GM18861 (cell line): ENCODE results near the gene ANKRD16.
"Not testable (repeated sequence)": the region's sequence is repeated elsewhere in the genome, so short reads cannot be mapped to it uniquely, and the experiment has no call there.

Experiments used
- ATAC-seq: cut with Tn5 transposase; IDR thresholded peaks from one replicate; pipeline ENCODE4 v1.9.1; 2021; ENCODE audit not compliant: unreplicated experiment

Gene ANKRD16

DNA sequence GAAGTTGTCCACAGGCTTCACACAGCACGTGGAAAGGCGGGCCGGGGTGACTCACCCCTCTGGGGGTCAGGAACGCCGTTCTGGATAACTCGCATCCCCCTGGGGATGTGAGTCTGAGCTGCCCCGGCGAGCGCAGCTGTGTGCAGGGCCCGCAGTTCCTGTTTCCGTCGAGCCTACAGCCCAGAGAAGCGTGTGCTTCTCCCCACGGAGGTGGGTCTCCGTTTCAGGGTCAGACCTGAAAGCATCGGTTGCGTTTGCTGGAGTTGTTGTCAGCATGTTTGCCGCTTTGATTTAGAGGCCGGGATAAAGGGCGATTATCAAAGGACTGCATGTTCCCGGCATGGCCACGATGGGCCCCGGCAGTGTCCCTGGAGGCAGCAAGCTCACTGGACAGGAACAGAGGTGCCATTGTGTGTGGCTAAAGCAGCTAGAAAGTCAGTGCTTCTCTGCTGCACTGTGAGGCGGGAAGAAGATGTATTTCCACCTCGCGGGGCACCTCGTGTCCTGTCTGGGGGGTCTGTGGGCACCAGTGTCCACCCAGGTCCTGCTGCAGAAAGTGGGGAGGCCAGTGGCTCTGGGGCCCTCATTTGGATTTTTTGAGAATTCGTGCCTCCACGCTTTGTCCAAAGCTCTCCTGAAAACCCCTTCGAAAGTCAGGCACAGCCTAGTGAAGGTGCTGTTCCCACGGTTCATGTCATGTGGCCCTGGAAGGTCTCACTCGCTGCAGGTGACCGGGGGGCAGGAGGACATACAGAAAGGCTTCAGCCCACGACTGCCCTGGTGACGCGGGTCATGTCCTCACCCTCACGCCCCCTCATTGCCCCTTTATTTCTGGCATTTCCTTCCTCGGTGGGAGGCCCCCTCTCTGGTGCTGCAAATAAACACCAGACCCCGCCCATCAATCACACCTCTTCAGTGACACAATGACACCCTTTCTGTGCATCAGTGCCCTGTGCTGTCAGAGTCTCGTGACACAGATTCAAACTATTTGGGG lies 49.1 kb downstream of the ANKRD16 start:
- ATAC-seq: peak; percentile 82

DNA sequence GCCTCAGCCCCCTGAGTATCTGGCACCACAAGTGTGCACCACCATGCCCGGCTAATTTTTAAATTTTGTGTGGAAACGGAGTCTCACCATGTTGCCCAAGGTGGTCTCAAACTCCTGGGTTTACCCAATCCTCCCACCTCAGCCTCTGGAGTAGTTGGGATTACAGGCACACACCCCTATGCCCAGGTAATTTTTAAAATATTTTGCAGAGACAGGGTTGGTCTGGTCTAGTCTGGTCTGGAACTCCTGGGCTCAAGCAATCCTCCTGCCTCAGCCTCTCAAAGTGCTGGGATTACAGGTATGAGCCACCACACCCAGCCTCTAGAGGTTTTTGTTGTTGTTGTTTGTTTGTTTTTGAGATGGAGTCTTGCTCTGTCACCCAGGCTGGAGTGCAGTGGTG lies 53.5 kb downstream of the ANKRD16 start:
- ATAC-seq: not testable (repeated sequence)

DNA sequence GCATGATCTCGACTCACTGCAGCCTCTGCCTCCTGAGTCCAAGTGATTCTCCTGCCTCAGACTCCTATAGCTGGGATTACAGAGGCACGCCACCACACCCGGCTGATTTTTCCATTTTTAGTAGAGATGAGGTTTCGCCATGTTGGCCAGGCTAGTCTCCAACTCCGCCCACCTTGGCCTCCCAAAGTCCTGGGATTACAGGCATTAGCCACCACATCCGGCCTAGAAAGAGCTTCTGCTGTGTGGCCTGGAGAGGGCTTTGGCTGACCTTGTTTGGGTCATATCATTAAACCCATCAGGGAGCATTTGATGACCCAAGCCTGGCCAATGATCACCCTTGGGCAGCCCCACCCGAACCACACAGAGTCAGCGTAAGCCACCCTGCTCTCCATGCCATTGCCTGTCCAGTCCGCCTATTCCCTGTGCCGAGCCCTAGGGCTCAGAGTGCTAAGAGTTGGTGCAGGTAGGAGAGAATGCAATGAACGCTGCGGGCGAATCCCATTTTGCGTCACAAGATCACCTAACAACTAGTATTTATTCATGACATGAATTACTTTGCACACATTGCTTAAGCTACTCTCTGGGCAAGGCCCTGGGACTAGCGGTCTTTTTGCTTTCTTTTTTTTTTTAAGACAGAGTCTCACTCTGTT lies 54.1 kb downstream of the ANKRD16 start:
- ATAC-seq: no peak

DNA sequence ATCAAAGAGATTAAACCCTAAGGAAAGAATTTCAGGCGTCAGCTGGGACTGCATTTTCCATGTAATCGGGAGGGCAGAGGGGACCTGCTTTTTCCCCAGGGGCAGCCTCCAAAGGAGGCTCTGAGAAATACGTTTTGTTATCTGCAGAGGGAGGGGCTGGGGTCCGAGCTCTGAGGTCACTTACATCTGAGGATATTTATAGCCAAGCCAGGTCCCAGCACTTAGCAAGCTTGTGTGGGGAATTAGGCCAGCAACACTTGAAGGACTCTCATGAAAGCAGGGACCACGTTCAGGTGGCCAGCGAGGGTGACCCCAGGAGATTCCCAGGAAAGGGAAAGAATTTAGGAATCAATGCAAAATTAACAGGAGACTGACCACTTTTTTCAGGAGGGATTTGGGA lies 55.9 kb downstream of the ANKRD16 start:
- ATAC-seq: no peak

DNA sequence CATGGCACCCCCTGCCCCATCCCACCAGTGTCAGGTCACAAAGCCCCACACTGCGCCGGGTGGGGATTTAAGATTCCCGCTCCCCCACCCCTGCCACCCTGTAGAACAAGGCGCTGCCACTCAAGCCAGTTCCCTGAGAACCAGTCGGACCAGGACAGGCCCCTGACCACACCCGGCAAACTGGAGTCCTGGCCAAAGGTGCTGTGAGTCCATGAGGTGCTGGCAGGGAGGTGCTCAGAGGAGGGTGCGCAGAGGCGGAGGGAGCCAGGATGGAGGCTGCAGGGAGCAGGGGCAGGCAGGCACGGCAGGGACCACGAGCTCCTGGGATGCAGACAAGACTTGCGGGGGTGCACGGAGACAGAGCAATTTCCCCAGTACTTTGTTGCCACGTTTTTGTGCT lies 56.7 kb downstream of the ANKRD16 start:
- ATAC-seq: no peak

DNA sequence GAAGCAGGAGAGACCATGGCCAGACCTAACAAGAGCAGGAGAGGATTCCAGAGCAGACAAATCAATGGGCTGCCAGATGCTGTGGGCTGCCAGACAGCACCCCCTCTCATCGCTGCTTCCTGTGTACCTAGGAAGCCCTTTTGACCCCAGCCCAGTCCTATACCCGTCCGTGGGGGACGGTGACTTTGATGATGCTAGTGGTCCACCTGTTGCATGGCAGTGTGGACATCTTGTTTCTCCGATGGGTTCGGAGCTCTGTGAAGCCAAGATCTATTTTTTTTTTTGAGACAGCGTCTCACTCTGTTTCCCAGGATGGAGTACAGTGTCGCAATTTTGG lies 58.3 kb downstream of the ANKRD16 start:
- no peak for ATAC-seq

DNA sequence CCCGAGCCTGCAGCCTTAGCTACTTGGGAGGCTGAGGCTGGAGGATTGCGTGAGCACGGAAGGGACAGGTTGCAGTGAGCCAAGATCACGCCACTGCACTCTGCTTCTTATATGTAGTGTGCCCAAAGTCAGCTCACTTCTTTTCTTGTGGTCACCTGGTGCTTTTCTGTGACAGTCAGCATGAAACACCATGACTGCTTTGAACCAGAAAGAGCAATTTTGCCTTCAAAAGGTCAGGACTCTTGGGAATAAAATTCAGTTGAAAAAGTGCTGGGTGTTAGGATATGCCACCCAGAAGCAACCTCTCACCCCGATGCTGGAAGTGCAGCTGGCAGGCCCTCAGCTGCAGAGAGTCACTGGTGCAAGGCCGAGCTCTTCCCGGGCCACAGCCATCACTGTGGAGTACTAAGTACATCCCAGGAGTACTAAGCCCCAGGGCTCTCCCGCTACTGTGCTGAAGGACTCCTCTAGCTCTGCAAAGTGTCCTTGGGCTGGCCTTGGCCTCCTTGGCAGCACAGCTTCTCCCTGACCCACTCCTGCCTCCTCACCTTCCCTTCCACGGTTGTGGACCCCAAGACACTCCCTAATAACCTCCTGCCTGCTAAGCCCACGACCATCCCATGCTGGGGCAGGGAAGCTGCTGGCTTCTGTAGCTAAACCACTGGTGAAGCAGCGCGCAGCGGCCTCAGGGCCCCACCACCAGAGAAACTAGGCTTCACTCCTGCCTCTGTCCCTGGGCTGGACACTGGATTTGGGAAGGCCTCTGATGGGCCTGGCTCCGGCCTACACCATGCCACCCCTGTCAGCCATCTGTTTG lies 58.9 kb downstream of the ANKRD16 start:
- no peak for ATAC-seq

DNA sequence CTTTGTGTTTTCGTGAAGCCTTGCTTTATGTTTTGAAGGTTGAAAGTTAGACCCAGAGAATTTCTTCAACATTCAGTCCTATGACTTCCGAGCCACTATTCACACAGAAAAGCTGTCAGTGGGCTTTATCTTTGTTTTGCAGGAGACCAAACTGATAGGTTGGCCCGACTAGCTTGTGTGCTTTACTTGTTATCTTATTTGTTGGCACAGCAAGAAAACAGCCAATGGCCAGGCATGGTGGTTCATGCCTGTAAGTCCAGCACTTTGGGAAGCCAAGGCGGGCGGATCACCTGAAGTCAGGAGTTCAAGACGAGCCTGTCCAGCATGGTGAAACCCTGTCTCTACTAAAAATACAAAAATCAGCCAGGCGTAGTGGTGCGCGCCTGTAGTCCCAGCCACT lies 60.4 kb downstream of the ANKRD16 start:
- ATAC-seq: no peak

DNA sequence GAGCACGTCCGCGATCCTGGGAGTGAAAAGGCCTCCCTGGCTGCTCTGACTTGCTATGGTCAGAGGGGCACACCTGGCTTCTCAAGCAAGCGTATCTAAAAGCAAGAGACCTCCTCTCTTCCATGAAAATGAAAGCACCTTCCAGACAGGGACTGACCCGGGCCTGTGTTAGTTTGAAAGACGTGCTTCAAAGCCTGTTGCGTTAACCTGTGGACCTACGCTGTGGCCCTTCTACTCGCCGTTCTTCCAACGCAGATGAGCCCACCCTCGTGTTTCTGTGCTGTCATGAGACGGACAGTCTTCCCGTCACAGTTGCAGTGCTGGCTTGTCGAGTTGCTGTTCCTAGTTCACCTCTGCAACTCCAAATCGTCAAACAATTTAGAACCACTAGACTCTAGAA lies 61.0 kb downstream of the ANKRD16 start:
- ATAC-seq: no peak

DNA sequence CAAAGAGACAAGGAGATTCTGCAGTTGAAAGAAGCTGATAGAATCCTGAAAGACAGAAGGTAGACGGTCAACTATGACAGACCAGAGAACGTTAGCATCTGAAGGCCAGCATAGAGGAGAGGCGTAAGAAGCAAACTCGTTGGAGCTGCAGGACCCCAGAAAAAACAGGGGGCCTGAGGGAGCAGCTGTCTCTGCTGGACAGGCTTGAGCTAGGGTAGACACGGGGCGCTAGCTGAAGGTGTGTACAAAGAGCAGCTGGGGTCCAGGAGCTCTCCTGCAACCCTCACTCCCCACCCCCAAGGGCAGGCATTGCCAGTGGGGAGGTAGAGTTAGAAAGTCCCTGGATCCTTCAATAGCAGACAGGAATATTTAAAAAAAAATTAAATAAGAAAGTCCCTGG lies 61.9 kb downstream of the ANKRD16 start:
- ATAC-seq: no peak

DNA sequence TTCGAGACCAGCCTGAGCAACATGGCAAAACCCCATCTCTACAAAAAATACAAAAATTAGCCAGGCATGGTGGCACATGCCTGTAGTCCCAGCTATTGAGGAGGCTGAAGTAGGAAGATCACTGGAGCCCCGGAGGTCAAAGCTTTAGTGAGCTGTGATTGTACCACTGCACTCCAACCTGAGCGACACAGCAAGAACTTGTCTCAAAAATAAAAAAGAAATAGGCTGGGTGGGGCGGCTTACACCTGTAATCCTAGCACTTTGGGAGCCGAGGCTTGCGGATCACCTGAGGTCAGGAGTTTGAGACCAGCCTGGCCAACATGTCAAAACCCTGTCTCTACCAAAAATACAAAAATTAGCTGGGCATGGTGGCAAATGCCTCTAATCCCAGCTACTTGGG lies 63.2 kb downstream of the ANKRD16 start:
- not testable (repeated sequence) for ATAC-seq

DNA sequence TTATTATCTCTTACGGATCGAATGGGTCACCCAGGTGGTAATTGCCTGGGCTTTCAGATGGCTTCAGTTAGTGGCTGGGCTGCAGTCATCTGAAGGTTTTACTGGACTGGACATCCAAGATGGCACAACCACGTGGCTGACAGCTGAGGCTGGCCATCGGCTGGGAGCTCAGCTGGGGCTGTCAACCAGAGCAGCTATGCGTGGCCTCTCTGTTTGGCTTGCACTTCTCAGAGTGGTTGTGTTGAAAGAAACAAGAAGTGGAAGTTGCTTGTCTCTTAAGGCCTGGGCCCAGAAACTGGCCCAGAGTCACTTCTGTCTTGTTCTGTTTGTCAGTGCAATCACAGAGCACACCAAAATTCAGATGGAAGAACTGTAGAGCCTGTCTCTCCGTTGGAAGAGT lies 70.8 kb downstream of the ANKRD16 start:
- ATAC-seq: no peak

DNA sequence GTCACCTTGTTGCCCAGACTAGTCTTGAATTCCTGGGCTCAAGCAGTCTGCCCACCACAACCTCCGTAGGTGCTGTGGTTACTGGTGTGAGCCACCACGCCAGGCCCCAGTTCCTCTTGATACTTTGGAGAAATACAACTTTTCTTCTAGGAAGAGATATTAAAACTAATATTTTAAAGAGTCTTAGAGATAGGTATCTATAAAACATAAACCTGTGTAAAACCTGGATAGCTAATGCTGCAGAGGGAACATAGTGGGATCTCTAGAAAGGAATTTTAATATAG lies 71.7 kb downstream of the ANKRD16 start:
- ATAC-seq: no peak

DNA sequence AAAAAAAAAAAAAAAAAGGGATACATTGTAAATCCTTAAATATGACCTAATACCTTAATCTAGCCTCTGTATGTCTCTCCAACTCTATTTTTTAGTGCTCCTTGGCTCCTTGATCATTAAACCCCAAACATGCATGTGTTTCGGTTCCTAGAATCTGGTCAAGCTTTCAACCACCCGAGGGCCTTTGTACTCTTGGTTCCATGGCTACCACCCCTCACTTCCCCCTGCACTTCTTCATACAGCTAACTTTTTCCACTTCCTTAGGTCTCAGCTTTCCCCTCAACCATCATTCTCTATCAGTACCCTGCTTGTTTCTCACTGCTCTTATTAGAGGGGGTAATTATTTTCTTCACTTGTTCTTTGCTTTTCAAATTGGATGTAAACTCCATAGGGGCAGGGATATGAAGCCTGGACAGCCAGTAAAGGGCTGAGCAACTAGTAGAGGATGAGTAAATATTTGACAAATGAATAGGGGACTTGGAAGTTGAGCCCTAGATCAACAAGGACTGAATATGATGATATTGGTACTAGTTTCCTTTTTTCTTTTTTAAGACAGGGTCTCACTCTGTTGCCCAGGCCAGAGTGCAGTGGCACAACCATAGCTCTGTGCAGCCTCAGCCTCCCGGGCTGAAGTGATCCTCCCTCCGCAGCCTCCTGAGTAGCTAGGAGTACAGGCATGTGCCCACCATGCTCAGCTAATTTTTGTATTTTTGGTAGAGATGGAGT lies 72.2 kb downstream of the ANKRD16 start:
- no peak for ATAC-seq

DNA sequence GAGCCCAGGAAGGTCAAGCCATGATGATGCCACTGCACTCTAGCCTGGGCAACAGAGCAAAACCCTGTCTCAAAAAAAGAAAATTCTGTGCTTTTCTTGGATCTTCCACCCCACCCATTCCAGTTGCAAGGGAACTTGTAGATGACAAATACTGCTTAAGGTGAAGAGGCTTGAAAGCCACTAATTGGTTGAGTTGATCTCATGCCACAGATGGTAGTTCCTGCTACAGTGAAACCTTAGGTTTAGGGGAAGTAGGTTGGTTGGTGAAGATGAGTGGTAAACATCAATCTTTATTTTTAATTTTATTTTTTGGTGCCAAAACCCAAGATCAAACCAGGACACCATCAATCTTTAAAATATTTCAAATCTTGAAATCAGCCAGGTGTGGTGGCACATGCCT lies 73.5 kb downstream of the ANKRD16 start:
- peak; percentile 22 for ATAC-seq

DNA sequence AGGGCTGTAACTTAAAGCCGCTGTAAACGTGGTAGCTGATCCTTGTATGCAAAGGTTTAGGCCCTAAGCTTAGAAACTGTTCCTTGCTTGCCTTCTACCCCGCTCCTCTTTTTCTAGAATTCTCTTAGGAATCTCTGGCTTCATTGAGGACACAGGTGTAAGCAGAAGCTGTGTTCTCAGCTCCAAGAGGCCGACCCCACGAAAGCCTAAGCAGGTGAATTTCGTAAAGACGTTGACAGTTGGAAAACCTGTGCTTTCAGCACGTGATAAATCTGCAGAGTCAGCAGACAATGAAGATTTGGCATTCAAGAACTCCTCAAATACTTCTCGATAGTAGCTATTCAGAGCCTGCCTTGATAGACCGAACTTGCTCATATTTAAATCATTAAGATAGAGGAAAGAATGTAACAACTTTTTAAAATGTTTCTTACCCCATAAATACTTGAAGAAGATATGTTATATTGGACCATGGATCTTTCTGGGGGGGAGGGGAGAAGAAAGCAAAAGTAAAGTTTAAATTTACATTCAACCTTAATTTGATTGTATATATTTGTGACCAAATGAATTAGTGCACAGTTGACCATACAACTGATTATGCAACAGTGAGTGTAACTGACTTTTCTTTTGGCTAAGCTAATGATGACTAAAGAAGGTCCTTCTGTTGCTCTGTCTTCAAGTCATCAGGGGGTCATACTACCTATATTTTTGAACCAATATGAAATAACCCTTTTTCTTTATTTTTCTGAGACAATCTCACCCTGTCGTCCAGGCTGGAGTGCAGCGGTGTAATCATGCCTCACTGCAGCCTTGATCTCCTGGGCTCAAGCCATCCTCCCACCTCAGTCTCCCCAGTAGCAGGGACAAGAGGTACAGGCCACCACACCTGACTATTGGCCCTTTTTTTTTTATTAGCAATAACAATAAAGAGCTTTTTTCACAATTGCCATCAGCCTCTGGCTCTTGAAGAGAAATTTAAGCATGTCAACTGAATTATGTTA lies 75.3 kb downstream of the ANKRD16 start:
- no peak for ATAC-seq

DNA sequence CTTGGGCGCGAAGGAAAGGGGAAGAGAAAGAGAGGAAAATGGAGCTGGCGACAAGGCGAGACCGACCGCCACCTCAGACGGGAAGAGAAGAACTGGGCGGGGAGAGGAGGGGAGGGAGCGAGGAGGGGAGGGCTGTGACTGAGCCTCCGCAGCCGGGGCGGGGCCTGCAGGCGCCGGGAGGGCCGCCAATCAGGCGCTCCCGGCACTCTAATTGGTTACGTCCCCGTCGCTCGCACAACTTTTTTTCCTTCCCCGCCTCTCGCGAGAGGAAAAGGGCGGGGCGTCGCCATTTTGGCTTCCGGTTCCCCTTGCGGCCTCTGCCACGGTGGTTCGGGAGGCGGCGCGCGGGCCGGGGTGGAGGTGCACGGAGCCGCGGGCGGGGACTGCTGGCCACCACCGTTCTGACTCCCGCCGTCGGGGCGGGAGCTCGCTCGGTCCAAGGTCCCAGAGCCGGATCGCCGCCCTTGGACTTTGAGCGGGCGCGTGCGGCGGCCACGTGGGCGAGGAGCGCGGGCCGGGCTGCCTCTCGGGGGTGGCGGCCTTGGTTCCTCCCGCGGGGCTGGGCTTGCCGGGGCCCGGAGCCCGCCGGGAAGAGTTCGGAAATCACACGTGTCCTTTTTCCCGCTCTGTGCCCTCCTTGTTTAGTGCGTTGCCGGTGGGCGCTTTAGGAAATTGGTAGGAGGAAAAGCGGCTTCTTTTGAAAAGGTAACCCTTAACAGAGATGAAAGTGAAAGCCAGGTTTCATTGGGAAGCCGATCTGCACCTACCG lies 76.2 kb downstream of the ANKRD16 start, which contains the start of gene GDI2:
Gene GDI2 (minus strand): TSS at position 94 of the 769 bp plus-strand sequence. CDS start 176 bp downstream, outside the sequence.
- ATAC-seq: peak; percentile 59

DNA sequence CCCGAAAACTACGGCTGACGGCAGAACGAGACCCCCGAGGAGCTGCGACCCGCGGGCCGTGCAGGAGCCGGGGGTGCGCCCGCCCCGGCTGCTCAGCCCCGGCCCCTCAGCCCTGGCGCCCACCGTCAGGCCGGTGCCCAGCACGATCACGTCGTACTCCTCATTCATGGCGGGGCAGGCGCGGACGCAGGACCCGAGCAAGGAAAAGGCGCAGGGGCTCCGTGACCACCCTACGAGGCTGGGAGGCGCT lies 76.7 kb downstream of the ANKRD16 start:
- peak; percentile 4 for ATAC-seq
